Pancreas (tissue), 10 donors: ENCODE measurements around the gene MPPED1. TPM values are rescaled to one million over a fixed set of nuclear protein-coding genes. Genes with fewer than 3 reads are reported as not detected.

Experiments used
- ATAC-seq, 4 donors: fragments of 200-7000 bp; cut with Tn5 transposase; one replicate each; pipeline versions ENCODE4 v1.8.0 to v1.9.1; 2020; ENCODE audit warnings: mild to moderate bottlenecking in 4 of 4, moderate library complexity in 4 of 4
- DNase-seq, 6 donors: peaks; one replicate each; pipeline ENCODE4 v3.0.0-alpha.2; 2020
- FAIRE-seq: peaks from 2 replicates; lab custom pipeline; 2012; peaks lifted over from hg19 to GRCh38; lab: Jason Lieb, UNC
- H3K27ac ChIP-seq, 4 donors: fragments of 200-600 bp; sonication (generic); 1 replicate in 3 of 4; 2 replicates in 1 of 4; pipeline versions ENCODE4 v1.5.0 to v1.8.0; 2020
- H3K27me3 ChIP-seq, 4 donors: fragments of 200-600 bp; one replicate each; pipeline ENCODE4 v1.8.0; 2021
- H3K36me3 ChIP-seq, 3 donors: fragments of 200-600 bp; sonication (generic) in 1 of 3; one replicate each; pipeline versions ENCODE4 v1.5.0 to v1.8.0; 2020 to 2021
- H3K4me1 ChIP-seq, 3 donors: fragments of 200-600 bp; one replicate each; pipeline ENCODE4 v1.8.0; 2021
- H3K4me3 ChIP-seq, 4 donors: fragments of 200-600 bp; sonication (generic) in 2 of 4; one replicate each; pipeline versions ENCODE4 v1.5.0 to v1.8.0; 2020 to 2021
- H3K9me3 ChIP-seq, 4 donors: fragments of 200-600 bp; one replicate each; pipeline ENCODE4 v1.8.0; 2021
- WGBS, 2 donors: extraction: QIAGEN DNeasy Blood & Tissue Kit; methylation state at CpG; one replicate each; pipeline ENCODE4 v1.1.7; 2013; 5-methylcytosine and 5-hydroxymethylcytosine counted together
- intact Hi-C, 3 donors: fragments of 100-400 bp; cut with DNase I; formaldehyde crosslinking; loops; one replicate each; pipeline versions ENCODE4 v1.11.1 to v1.14.2; 2022
- polyA plus RNA-seq, 2 donors: library from polyadenylated mRNA; stranded (reverse); fragments of 200-250 nt; gene quantifications; one replicate each; pipeline ENCODE4 v1.2.3, GENCODE V29; 2013
- total RNA-seq, 6 donors: library from RNA; stranded (reverse); fragmentation: NEBNext Ultra II Directional in 4 of 6; extraction: Animal tissue kit (Norgen Biotek cat#: 25700) in 4 of 6; gene quantifications; one replicate each; pipeline versions ENCODE4 v1.2.1 to v1.2.4, GENCODE V29; 2021 to 2023
- TF ChIP-seq, protein P1 (sequence below), 4 donors: fragments of 200-600 bp; sonication (generic) in 3 of 4; IDR thresholded peaks; one replicate each; pipeline versions ENCODE4 v1.5.0 to v1.8.0; 2021; ENCODE audit warnings: antibody characterized with exemption in 4 of 4
- donor health status: healthy with polysubstance abuse.
- donor health status: DM: no; HTN: no; CAD: no; lungs with moderate emphysema.
- donor health status: DM: no; HTN: no; CAD: no.
- donor health status: control.
- donor health status: control.
- donor health status: Bipolar disorder and iron deficiency.
- donor health status: DM: yes; HTN: yes; CAD: no.
- donor health status: DM: no; HTN: no; CAD: no.
- donor health status: DM: no; HTN: no; CAD: no.
- donor health status: DM: yes; HTN: yes; CAD: no.

The MPPED1 gene
- total and polyA plus RNA-seq, 8 donors = 0.05 TPM; not detected in 7

DNA sequence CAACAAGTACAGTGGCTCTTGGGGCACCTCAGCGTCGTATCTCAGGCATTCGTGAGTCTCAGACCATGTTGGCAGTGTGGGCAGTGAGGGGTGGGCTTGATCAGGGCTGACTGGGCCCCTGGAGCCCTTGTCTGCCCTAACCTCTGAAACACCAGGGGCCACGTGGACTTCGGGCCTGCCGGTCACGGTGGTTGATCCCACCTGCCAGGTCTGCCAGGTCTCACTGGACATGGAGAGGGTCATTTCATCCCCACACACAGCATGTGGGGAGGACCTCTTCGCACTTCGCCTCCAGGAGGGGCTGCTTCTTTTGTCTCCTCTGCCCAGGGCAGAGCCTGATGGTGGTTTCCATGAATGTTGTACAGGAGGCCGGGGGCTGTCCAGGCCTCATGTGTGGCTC is 77.1 kb downstream of the MPPED1 start:
- DNase-seq (peak in 1 of 6 donors; percentile 48), ATAC-seq (no peak), FAIRE-seq (no peak)
- Histone ChIP-seq H3K4me3 (no peak overlapping the region), H3K4me1 (no peaks in the 10 kb centered on the region), H3K27me3 (peaks cover 0 to 4% (median 0%) of the 10 kb centered on the region in 4 donors), H3K27ac (no peak overlapping the region), H3K9me3 (no peaks in the 10 kb centered on the region), H3K36me3 (no peaks in the 10 kb centered on the region)
- WGBS, 2 donors = 59 to 61% methylated on average over 10 of the region's 10 CpGs
- intact Hi-C loops = no loop called here
- TF ChIP-seq, protein P1, sequence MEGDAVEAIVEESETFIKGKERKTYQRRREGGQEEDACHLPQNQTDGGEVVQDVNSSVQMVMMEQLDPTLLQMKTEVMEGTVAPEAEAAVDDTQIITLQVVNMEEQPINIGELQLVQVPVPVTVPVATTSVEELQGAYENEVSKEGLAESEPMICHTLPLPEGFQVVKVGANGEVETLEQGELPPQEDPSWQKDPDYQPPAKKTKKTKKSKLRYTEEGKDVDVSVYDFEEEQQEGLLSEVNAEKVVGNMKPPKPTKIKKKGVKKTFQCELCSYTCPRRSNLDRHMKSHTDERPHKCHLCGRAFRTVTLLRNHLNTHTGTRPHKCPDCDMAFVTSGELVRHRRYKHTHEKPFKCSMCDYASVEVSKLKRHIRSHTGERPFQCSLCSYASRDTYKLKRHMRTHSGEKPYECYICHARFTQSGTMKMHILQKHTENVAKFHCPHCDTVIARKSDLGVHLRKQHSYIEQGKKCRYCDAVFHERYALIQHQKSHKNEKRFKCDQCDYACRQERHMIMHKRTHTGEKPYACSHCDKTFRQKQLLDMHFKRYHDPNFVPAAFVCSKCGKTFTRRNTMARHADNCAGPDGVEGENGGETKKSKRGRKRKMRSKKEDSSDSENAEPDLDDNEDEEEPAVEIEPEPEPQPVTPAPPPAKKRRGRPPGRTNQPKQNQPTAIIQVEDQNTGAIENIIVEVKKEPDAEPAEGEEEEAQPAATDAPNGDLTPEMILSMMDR (IDR thresholded peaks at IDR 0.05) = no peak

DNA sequence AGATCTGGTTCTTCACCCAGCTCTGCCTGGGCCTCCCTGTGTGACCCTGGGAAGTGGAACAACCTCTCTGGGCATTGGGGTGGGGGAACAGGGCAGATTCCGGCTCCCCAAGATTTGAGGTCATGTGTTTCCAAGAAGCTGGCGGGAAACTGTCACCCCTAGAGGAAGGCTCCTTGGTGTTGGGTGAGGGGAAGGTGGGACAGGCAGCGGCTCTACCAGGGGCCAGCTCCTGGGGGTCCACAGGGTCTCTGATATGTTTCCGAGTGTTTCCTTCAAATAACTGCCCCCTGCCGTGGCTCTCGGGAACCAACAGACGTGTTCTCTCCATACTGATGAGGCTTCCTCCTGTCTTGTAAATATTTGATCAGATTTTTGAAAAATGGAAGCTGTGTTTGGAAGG is 78.5 kb downstream of the MPPED1 start:
- no peak overlapping the region for H3K27ac ChIP-seq
- TF ChIP-seq, protein P1 (IDR thresholded peaks at IDR 0.05) = no peak
- H3K27me3 ChIP-seq = no peaks in the 10 kb centered on the region
- peak in 1 of 6 donors; percentile 13 for DNase-seq
- no peak for ATAC-seq
- FAIRE-seq = no peak
- H3K4me1 ChIP-seq = no peaks in the 10 kb centered on the region
- no peak overlapping the region for H3K4me3 ChIP-seq
- 40 to 52% methylated on average over 7 of the region's 7 CpGs for WGBS, 2 donors
- H3K9me3 ChIP-seq = no peaks in the 10 kb centered on the region
- intact Hi-C loops = no loop called here
- no peaks in the 10 kb centered on the region for H3K36me3 ChIP-seq

DNA sequence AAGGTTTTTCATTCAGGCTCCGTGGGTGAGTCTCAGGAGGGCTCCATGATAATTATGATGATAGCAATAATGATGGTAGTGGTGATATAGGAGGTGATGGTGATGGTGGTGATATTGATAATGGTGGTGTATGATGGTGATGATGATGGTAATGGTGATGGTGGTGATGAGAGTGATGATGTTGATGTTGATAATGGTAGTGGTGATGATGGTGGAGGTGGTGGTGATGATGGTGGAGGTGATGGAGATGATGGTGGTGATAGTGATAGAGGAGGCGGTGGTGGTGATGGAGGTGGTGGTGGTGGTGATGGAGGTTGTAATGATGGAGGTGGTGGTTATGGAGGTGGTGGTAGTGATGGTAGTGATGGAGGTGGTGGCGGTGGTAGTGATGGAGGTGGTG is 79.4 kb downstream of the MPPED1 start:
- no peak overlapping the region for H3K4me3 ChIP-seq
- no peaks in the 10 kb centered on the region for H3K27me3 ChIP-seq
- H3K9me3 ChIP-seq = no peaks in the 10 kb centered on the region
- no peaks in the 10 kb centered on the region for H3K4me1 ChIP-seq
- FAIRE-seq (no peak), ATAC-seq (no peak), DNase-seq (no peak)
- WGBS, 2 donors = 46 to 50% methylated on average over 3 of the region's 3 CpGs
- TF ChIP-seq, protein P1 (IDR thresholded peaks at IDR 0.05) = no peak
- intact Hi-C loops = no loop called here
- H3K27ac ChIP-seq = no peak overlapping the region
- H3K36me3 ChIP-seq = no peaks in the 10 kb centered on the region

DNA sequence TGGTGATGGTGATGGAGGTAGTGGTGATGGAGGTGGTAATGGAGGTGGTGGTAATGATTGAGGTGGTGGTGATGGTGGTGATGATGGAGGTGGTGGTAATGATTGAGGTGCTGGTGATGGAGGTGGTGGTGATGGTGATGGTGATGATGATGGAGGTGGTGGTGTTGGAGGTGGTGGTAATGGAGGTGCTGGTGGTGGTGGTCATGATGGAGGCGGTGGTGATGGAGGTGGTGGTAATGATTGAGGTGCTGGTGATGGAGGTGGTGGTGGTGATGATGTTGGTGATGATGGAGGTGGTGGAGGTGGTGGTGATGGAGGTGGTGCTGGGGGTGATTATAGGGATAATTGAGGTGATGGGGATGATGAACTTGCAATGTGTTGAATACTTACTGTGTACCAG is 79.9 kb downstream of the MPPED1 start:
- DNase-seq = no peak
- Histone ChIP-seq H3K9me3 (no peaks in the 10 kb centered on the region), H3K36me3 (no peaks in the 10 kb centered on the region), H3K4me3 (no peak overlapping the region), H3K27me3 (no peaks in the 10 kb centered on the region), H3K27ac (no peak overlapping the region), H3K4me1 (no peaks in the 10 kb centered on the region)
- no peak for FAIRE-seq
- intact Hi-C loops = no loop called here
- 92 to 96% methylated on average over 1 of the region's 1 CpG for WGBS, 2 donors
- no peak for ATAC-seq
- TF ChIP-seq, protein P1 (IDR thresholded peaks at IDR 0.05) = no peak

DNA sequence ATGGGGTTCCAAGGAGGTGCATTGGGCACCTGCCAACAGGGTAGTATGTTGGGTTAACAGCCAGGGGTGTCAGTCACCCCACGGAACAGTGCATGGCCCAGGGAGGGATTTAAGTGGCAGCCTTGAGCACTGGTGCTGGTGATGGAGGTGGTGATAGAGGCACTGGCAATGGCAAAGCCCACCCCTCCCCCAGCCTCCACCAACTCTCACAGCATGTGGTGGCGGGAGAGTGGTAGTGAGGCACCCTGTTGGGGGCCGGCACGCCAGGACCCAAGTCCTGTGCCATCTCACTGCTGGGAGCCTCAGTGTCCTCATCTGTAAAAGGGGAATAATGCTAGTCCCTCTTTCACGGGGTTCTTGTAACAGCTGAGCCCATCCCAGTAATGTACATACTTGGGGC is 81.5 kb downstream of the MPPED1 start:
- no peak for FAIRE-seq
- TF ChIP-seq, protein P1 (IDR thresholded peaks at IDR 0.05) = no peak
- DNase-seq = peak in 1 of 6 donors; percentile 26
- Histone ChIP-seq H3K9me3 (no peaks in the 10 kb centered on the region), H3K36me3 (no peaks in the 10 kb centered on the region), H3K27ac (no peak overlapping the region), H3K4me3 (no peak overlapping the region), H3K4me1 (no peaks in the 10 kb centered on the region), H3K27me3 (no peaks in the 10 kb centered on the region)
- ATAC-seq = no peak
- 63 to 75% methylated on average over 5 of the region's 5 CpGs for WGBS, 2 donors
- intact Hi-C loops = no loop called here
